Endodermal cell (in vitro differentiated cells): ENCODE data around the gene SPECC1. TPM values are rescaled to one million over a fixed set of nuclear protein-coding genes. Genes with fewer than 3 reads are reported as not detected.
A peak's percentile ranks its signal among the peaks of the same experiment; 100 is the strongest.

Source experiments
- DNase-seq: peaks from one replicate; pipeline ENCODE4 v3.0.0-alpha.2; 2017
- H3K27ac ChIP-seq: 2 replicates; pipeline ENCODE4 v1.5.1; 2013; ENCODE audit warnings: mild to moderate bottlenecking, low read depth, low read length, moderate library complexity
- H3K27me3 ChIP-seq: 2 replicates; pipeline ENCODE4 v1.6.1; 2013; ENCODE audit warnings: mild to moderate bottlenecking, low read length, moderate library complexity; ENCODE audit not compliant: insufficient read depth, control insufficient read depth, poor library complexity, severe bottlenecking
- H3K36me3 ChIP-seq: 2 replicates; pipeline ENCODE4 v1.7.0; 2013; ENCODE audit warnings: mild to moderate bottlenecking, low read length, moderate library complexity; ENCODE audit not compliant: control insufficient read depth, insufficient read depth
- H3K4me1 ChIP-seq: one replicate; pipeline ENCODE4 v1.7.0; 2013; ENCODE audit warnings: low read length; ENCODE audit not compliant: control insufficient read depth, insufficient read depth
- H3K4me3 ChIP-seq: 2 replicates; pipeline ENCODE4 v1.5.1; 2013; ENCODE audit warnings: mild to moderate bottlenecking, low read length, moderate library complexity
- H3K9ac ChIP-seq: 2 replicates; pipeline ENCODE4 v1.6.1; 2013; ENCODE audit warnings: mild to moderate bottlenecking, low read length, moderate library complexity; ENCODE audit not compliant: poor library complexity, severe bottlenecking; ENCODE audit errors: extremely low read depth
- H3K9me3 ChIP-seq: 2 replicates; pipeline ENCODE4 v1.6.1; 2013; ENCODE audit warnings: mild to moderate bottlenecking, low read length, moderate library complexity; ENCODE audit not compliant: control insufficient read depth
- H3K27ac Mint-ChIP-seq: 2 replicates; pipeline ENCODE4 v1.8.0; 2020; ENCODE audit warnings: mixed read lengths
- H3K27me3 Mint-ChIP-seq: 2 replicates; pipeline ENCODE4 v1.8.0; 2021; ENCODE audit warnings: mild to moderate bottlenecking, mixed read lengths; ENCODE audit not compliant: insufficient read depth
- H3K36me3 Mint-ChIP-seq: 2 replicates; pipeline ENCODE4 v1.8.0; 2020; ENCODE audit warnings: low read depth, mixed read lengths
- H3K4me1 Mint-ChIP-seq: 2 replicates; pipeline ENCODE4 v1.8.0; 2020; ENCODE audit warnings: mixed read lengths
- H3K4me3 Mint-ChIP-seq: 2 replicates; pipeline ENCODE4 v1.8.0; 2020; ENCODE audit warnings: mild to moderate bottlenecking, moderate library complexity, mixed read lengths
- H3K9me3 Mint-ChIP-seq: 2 replicates; pipeline ENCODE4 v1.8.0; 2020; ENCODE audit warnings: mild to moderate bottlenecking, mixed read lengths
- CTCF ChIP-seq: fragments of 200-600 bp; sonication (generic); conservative IDR thresholded peaks from 2 replicates; pipeline ENCODE4 v1.5.0; 2021; ENCODE audit warnings: antibody characterized with exemption, mild to moderate bottlenecking
- WGBS, 2 experiments: methylation state at CpG; one replicate each; pipeline versions ENCODE4 v1.1.5 to v1.1.7; 2013; ENCODE audit warnings: missing lambda C conversion rate in 2 of 2, mixed read lengths in 1 of 2; ENCODE audit not compliant: insufficient coverage in 1 of 2, insufficient read length in 1 of 2; 5-methylcytosine and 5-hydroxymethylcytosine counted together
- total RNA-seq, 2 donors: library from RNA; stranded (reverse); fragmentation: NEBNext Ultra II Directional in 1 of 2; extraction: Animal tissue kit (Norgen Biotek cat#: 25700) in 1 of 2; gene quantifications; 2 replicates in 1 of 2; 3 replicates in 1 of 2; pipeline ENCODE4 v1.2.1, GENCODE V29; 2021

Gene SPECC1
- total RNA-seq, 2 donors from 2014 or later: 48.7 to 60.6 TPM

- Histone ChIP-seq H3K4me3 (peak overlapping the region; percentile 91), H3K27ac (no peak overlapping the region), H3K4me1 (no peaks in the 10 kb centered on the region), H3K9me3 (no peaks in the 10 kb centered on the region), H3K9ac (no peak overlapping the region), H3K36me3 (no peaks in the 10 kb centered on the region), H3K27me3 (peaks cover 51% of the 10 kb centered on the region)
- no peaks in the 10 kb centered on the region for H3K36me3 Mint-ChIP-seq
- H3K27ac Mint-ChIP-seq: peak overlapping the region; percentile 52
- peak overlapping the region; percentile 72 for H3K4me3 Mint-ChIP-seq
- TF ChIP-seq CTCF: no peak
- peaks cover 2% of the 10 kb centered on the region for H3K9me3 Mint-ChIP-seq
- 0 to 1% methylated on average over 8 to 18 of the region's 18 CpGs for WGBS, 2 experiments
- peaks cover 3% of the 10 kb centered on the region for H3K4me1 Mint-ChIP-seq
- H3K27me3 Mint-ChIP-seq: peaks cover 56% of the 10 kb centered on the region
- no peak for DNase-seq
Measured at GRCh38 chr17:20009052-20009301, 182 bp upstream of the SPECC1 start.

- WGBS, 2 experiments: 18 to 31% methylated on average over 8 to 11 of the region's 11 CpGs
- TF ChIP-seq CTCF: peak; percentile 66
- Mint-ChIP-seq H3K4me3 (peak overlapping the region; percentile 52), H3K4me1 (peaks cover 3% of the 10 kb centered on the region), H3K9me3 (peaks cover 3% of the 10 kb centered on the region), H3K27ac (no peak overlapping the region), H3K36me3 (no peaks in the 10 kb centered on the region), H3K27me3 (peaks cover 51% of the 10 kb centered on the region)
- Histone ChIP-seq H3K36me3 (no peaks in the 10 kb centered on the region), H3K4me3 (peak overlapping the region; percentile 78), H3K9ac (no peak overlapping the region), H3K27ac (no peak overlapping the region), H3K27me3 (peaks cover 51% of the 10 kb centered on the region), H3K9me3 (no peaks in the 10 kb centered on the region), H3K4me1 (no peaks in the 10 kb centered on the region)
- peak; percentile 80 for DNase-seq
Measured at GRCh38 chr17:20010099-20010863, 1.1 kb downstream of the SPECC1 start.

GRCh38 chr17:20010936-20011335 is 1.8 kb downstream of the SPECC1 start:
- no peak overlapping the region for H3K4me3 ChIP-seq
- Mint-ChIP-seq H3K4me3 (no peak overlapping the region), H3K9me3 (peaks cover 3% of the 10 kb centered on the region), H3K27me3 (peaks cover 51% of the 10 kb centered on the region), H3K27ac (no peak overlapping the region), H3K36me3 (no peaks in the 10 kb centered on the region), H3K4me1 (peaks cover 3% of the 10 kb centered on the region)
- no peak for TF ChIP-seq CTCF
- no peak overlapping the region for H3K27ac ChIP-seq
- no peaks in the 10 kb centered on the region for H3K36me3 ChIP-seq
- no peak overlapping the region for H3K9ac ChIP-seq
- peaks cover 51% of the 10 kb centered on the region for H3K27me3 ChIP-seq
- H3K4me1 ChIP-seq: no peaks in the 10 kb centered on the region
- no peaks in the 10 kb centered on the region for H3K9me3 ChIP-seq
- 76 to 100% methylated on average over 1 of the region's 1 CpG for WGBS, 2 experiments
- no peak for DNase-seq
